Mesendoderm (in vitro differentiated cells): Measurements from ENCODE around the gene PCDHA3.
"Not testable (repeated sequence)": the region's sequence is repeated elsewhere in the genome, so short reads cannot be mapped to it uniquely, and the experiment has no call there.

Experiments
- DNase-seq: peaks from one replicate; pipeline ENCODE4 v3.0.0; 2013
- H2AK5ac ChIP-seq: 2 replicates; pipeline ENCODE4 v1.6.1; 2013; ENCODE audit warnings: low read length, inconsistent platforms
- H2BK120ac ChIP-seq: 2 replicates; pipeline ENCODE4 v1.6.1; 2013; ENCODE audit warnings: low read depth, mild to moderate bottlenecking, low read length, moderate library complexity, mixed read lengths
- H2BK15ac ChIP-seq: replicated peaks from 2 replicates; pipeline ENCODE4 v1.6.1; 2013; ENCODE audit warnings: low read depth, mild to moderate bottlenecking, moderate library complexity
- H2BK5ac ChIP-seq: 2 replicates; pipeline ENCODE4 v1.6.1; 2013; ENCODE audit warnings: low read length, inconsistent platforms
- H3K18ac ChIP-seq: 2 replicates; pipeline ENCODE4 v1.6.1; 2013; ENCODE audit warnings: mild to moderate bottlenecking, low read length, mixed read lengths
- H3K23ac ChIP-seq: one replicate; pipeline ENCODE4 v1.6.1; 2013; ENCODE audit warnings: low read length
- H3K27ac ChIP-seq: 2 replicates; pipeline ENCODE4 v1.5.1; 2013; ENCODE audit warnings: low read depth, mild to moderate bottlenecking, inconsistent platforms, low read length, moderate library complexity
- H3K27me3 ChIP-seq: 2 replicates; pipeline ENCODE4 v1.6.1; 2013; ENCODE audit warnings: low read length, control low read depth, mild to moderate bottlenecking, inconsistent platforms; ENCODE audit not compliant: insufficient read depth, poor library complexity
- H3K36me3 ChIP-seq: 2 replicates; pipeline ENCODE4 v1.6.1; 2013; ENCODE audit warnings: low read length, inconsistent platforms; ENCODE audit not compliant: control insufficient read depth, insufficient read depth
- H3K4ac ChIP-seq: one replicate; pipeline ENCODE4 v1.6.1; 2013; ENCODE audit warnings: low read depth, mild to moderate bottlenecking, low read length, moderate library complexity
- H3K4me1 ChIP-seq: 2 replicates; pipeline ENCODE4 v1.6.1; 2013; ENCODE audit warnings: low read depth, low read length, inconsistent platforms; ENCODE audit not compliant: control insufficient read depth
- H3K4me2 ChIP-seq: 2 replicates; pipeline ENCODE4 v1.6.1; 2013; ENCODE audit warnings: low read length
- H3K4me3 ChIP-seq: 2 replicates; pipeline ENCODE4 v1.5.1; 2013; ENCODE audit warnings: mild to moderate bottlenecking, low read length
- H3K56ac ChIP-seq: one replicate; pipeline ENCODE4 v1.6.1; 2013; ENCODE audit warnings: low read length
- H3K79me1 ChIP-seq: 2 replicates; pipeline ENCODE4 v1.6.1; 2013; ENCODE audit warnings: low read length, inconsistent platforms
- H3K79me2 ChIP-seq: 2 replicates; pipeline ENCODE4 v1.6.1; 2013; ENCODE audit warnings: mild to moderate bottlenecking, low read length; ENCODE audit not compliant: control insufficient read depth, insufficient read depth
- H3K9ac ChIP-seq: 2 replicates; pipeline ENCODE4 v1.6.1; 2013; ENCODE audit warnings: low read length, inconsistent platforms
- H4K5ac ChIP-seq: one replicate; pipeline ENCODE4 v1.6.1; 2013; ENCODE audit warnings: low read length
- H4K8ac ChIP-seq: one replicate; pipeline ENCODE4 v1.6.1; 2013; ENCODE audit warnings: low read depth, mild to moderate bottlenecking, control low read depth, low read length, moderate library complexity
- WGBS: extraction: QIAGEN DNeasy Blood & Tissue Kit; methylation state at CpG from one replicate; pipeline ENCODE4 v1.1.7; 2013; ENCODE audit warnings: low lambda C conversion rate, missing lambda C conversion rate; ENCODE audit not compliant: insufficient coverage; ENCODE audit errors: extremely low coverage; 5-methylcytosine and 5-hydroxymethylcytosine counted together

Gene PCDHA3

GRCh38 chr5:140822969-140823368, 22.1 kb downstream of the PCDHA3 start:
- H3K79me2 ChIP-seq, H3K27ac ChIP-seq, H3K36me3 ChIP-seq, H2BK120ac ChIP-seq, H3K27me3 ChIP-seq, H3K4me1 ChIP-seq, H3K23ac ChIP-seq, H2BK5ac ChIP-seq, H3K56ac ChIP-seq, H3K4me2 ChIP-seq, H4K5ac ChIP-seq, H3K79me1 ChIP-seq, H3K9ac ChIP-seq, H3K18ac ChIP-seq, H3K4me3 ChIP-seq, H2BK15ac ChIP-seq, DNase-seq, H3K4ac ChIP-seq, H4K8ac ChIP-seq, H2AK5ac ChIP-seq: not testable (repeated sequence)
- no CpG with 5 or more reads among the region's 48 CpGs for WGBS

- Histone ChIP-seq H3K27me3 (no peaks in the 10 kb centered on the region), H3K18ac (no peak overlapping the region), H3K79me1 (no peaks in the 10 kb centered on the region), H3K79me2 (no peaks in the 10 kb centered on the region), H3K36me3 (no peaks in the 10 kb centered on the region), H3K4ac (no peak overlapping the region), H4K5ac (no peak overlapping the region), H3K27ac (no peak overlapping the region), H3K4me3 (no peak overlapping the region), H2BK120ac (no peak overlapping the region), H2AK5ac (no peak overlapping the region), H3K4me1 (no peaks in the 10 kb centered on the region), H2BK15ac (no peak overlapping the region), H3K9ac (no peak overlapping the region), H3K56ac (no peak overlapping the region), H3K23ac (no peak overlapping the region), H3K4me2 (no peak overlapping the region), H4K8ac (no peak overlapping the region), H2BK5ac (no peak overlapping the region)
- WGBS = no CpG with 5 or more reads among the region's 38 CpGs
- no peak for DNase-seq
Measured at GRCh38 chr5:140823475-140823874, 22.6 kb downstream of the PCDHA3 start.

- H3K27me3 ChIP-seq = no peaks in the 10 kb centered on the region
- H3K79me2 ChIP-seq = no peaks in the 10 kb centered on the region
- no peaks in the 10 kb centered on the region for H3K4me1 ChIP-seq
- H3K23ac ChIP-seq = no peak within 1 kb of the TSS
- WGBS = no CpG with 5 or more reads among the region's 27 CpGs
- no peak within 1 kb of the TSS for H4K8ac ChIP-seq
- H3K4ac ChIP-seq = no peak within 1 kb of the TSS
- no peak within 1 kb of the TSS for H3K18ac ChIP-seq
- no peak within 1 kb of the TSS for H4K5ac ChIP-seq
- H3K9ac ChIP-seq = peak within 1 kb of the TSS; percentile 68
- no peak within 1 kb of the TSS for H2BK15ac ChIP-seq
- no peak within 1 kb of the TSS for H2BK5ac ChIP-seq
- H3K4me3 ChIP-seq = peak within 1 kb of the TSS; percentile 43
- no peak within 1 kb of the TSS for H2BK120ac ChIP-seq
- H2AK5ac ChIP-seq = no peak within 1 kb of the TSS
- no peak within 1 kb of the TSS for H3K27ac ChIP-seq
- H3K4me2 ChIP-seq = no peak within 1 kb of the TSS
- H3K79me1 ChIP-seq = no peaks in the 10 kb centered on the region
- no peaks in the 10 kb centered on the region for H3K36me3 ChIP-seq
- H3K56ac ChIP-seq = peak within 1 kb of the TSS; percentile 85
- peak; percentile 21 for DNase-seq
Measured at GRCh38 chr5:140827704-140828361, 27.0 kb downstream of the PCDHA3 start, which contains the start of gene PCDHA6. PCDHA6 (plus strand) TSS chr5:140827960; CDS start chr5:140828092, 132 bp downstream.

GRCh38 chr5:140828362-140828737, 27.5 kb downstream of the PCDHA3 start:
- Histone ChIP-seq H3K23ac (no peak overlapping the region), H3K4me1 (no peaks in the 10 kb centered on the region), H3K27ac (no peak overlapping the region), H3K4ac (no peak overlapping the region), H3K56ac (peak overlapping the region; percentile 85), H3K79me1 (no peaks in the 10 kb centered on the region), H3K4me2 (no peak overlapping the region), H3K79me2 (no peaks in the 10 kb centered on the region), H4K5ac (no peak overlapping the region), H2AK5ac (no peak overlapping the region), H3K4me3 (no peak overlapping the region), H3K27me3 (no peaks in the 10 kb centered on the region), H3K9ac (peak overlapping the region; percentile 68), H2BK5ac (no peak overlapping the region), H4K8ac (no peak overlapping the region), H2BK120ac (no peak overlapping the region), H3K36me3 (no peaks in the 10 kb centered on the region), H3K18ac (no peak overlapping the region), H2BK15ac (no peak overlapping the region)
- DNase-seq = peak; percentile 50
- no CpG with 5 or more reads among the region's 18 CpGs for WGBS

GRCh38 chr5:140829511-140830501, 28.9 kb downstream of the PCDHA3 start:
- DNase-seq, H2BK15ac ChIP-seq, H3K27me3 ChIP-seq, H3K27ac ChIP-seq, H2BK120ac ChIP-seq, H3K4me3 ChIP-seq, H3K56ac ChIP-seq, H3K9ac ChIP-seq, H2AK5ac ChIP-seq, H3K23ac ChIP-seq, H3K4me1 ChIP-seq, H2BK5ac ChIP-seq, H3K4me2 ChIP-seq, H3K18ac ChIP-seq, H3K36me3 ChIP-seq, H3K4ac ChIP-seq, H3K79me1 ChIP-seq, H4K8ac ChIP-seq, H3K79me2 ChIP-seq, H4K5ac ChIP-seq: not testable (repeated sequence)
- no CpG with 5 or more reads among the region's 106 CpGs for WGBS
